HepG2 (cell line): ENCODE data around the gene SYNGR2. TPM values are rescaled to one million over a fixed set of nuclear protein-coding genes. Genes with fewer than 3 reads are reported as not detected.

Source experiments
- CBX2 ChIP-seq, 2 experiments: fragments of 200-600 bp in 1 of 2; sonication (generic); formaldehyde crosslinking in 1 of 2; IDR thresholded peaks; 2 replicates each; pipeline versions ENCODE4 v1.7.0 to v1.8.1; 2018 to 2022; ENCODE audit warnings: low read depth in 2 of 2, low read length in 1 of 2, mild to moderate bottlenecking in 1 of 2, missing genetic modification reagents in 1 of 2
- CCDC6 ChIP-seq: sonication (generic); formaldehyde crosslinking; IDR thresholded peaks from 2 replicates; pipeline ENCODE4 v1.8.1; 2022; ENCODE audit warnings: mild to moderate bottlenecking, missing genetic modification reagents, moderate library complexity
- CEBPB ChIP-seq: IDR thresholded peaks from 2 replicates; pipeline ENCODE4 v1.6.1; 2011; ENCODE audit warnings: low read depth, low read length, improper control_type of control experiment, borderline replicate concordance
- CENPT ChIP-seq: sonication (generic); formaldehyde crosslinking; IDR thresholded peaks from 2 replicates; pipeline ENCODE4 v1.8.0; 2022; ENCODE audit warnings: low read depth, mild to moderate bottlenecking, moderate library complexity, missing genetic modification reagents
- CSRNP1 ChIP-seq: sonication (generic); formaldehyde crosslinking; IDR thresholded peaks from 2 replicates; pipeline ENCODE4 v1.8.1; 2023; ENCODE audit warnings: mild to moderate bottlenecking, missing genetic modification reagents
- HOXA3 ChIP-seq: sonication (generic); formaldehyde crosslinking; IDR thresholded peaks from 2 replicates; pipeline ENCODE4 v1.5.0; 2020; ENCODE audit warnings: missing genetic modification reagents
- MAFK ChIP-seq, 2 experiments: IDR thresholded peaks in 1 of 2; conservative IDR thresholded peaks in 1 of 2; 2 replicates each; pipeline ENCODE4 v1.6.1; 2011; ENCODE audit warnings: improper control_type of control experiment in 2 of 2, low read length in 2 of 2
- MTERF4 ChIP-seq: sonication (generic); formaldehyde crosslinking; IDR thresholded peaks from 2 replicates; pipeline ENCODE4 v1.8.0; 2023; ENCODE audit warnings: mild to moderate bottlenecking, missing genetic modification reagents
- PLSCR1 ChIP-seq: sonication (generic); formaldehyde crosslinking; IDR thresholded peaks from 2 replicates; pipeline ENCODE4 v1.5.0; 2020; ENCODE audit warnings: missing genetic modification reagents, mild to moderate bottlenecking, borderline replicate concordance
- SMARCC2 ChIP-seq: fragments of 450-650 bp; IDR thresholded peaks from 2 replicates; pipeline ENCODE4 v1.6.1; 2017; ENCODE audit warnings: antibody characterized with exemption, mild to moderate bottlenecking
- THYN1 ChIP-seq: sonication (generic); formaldehyde crosslinking; IDR thresholded peaks from 2 replicates; pipeline ENCODE4 v1.8.1; 2023; ENCODE audit warnings: low read depth, mild to moderate bottlenecking, moderate library complexity, missing genetic modification reagents, borderline replicate concordance
- YEATS4 ChIP-seq: sonication (generic); formaldehyde crosslinking; IDR thresholded peaks from 2 replicates; pipeline ENCODE4 v1.4.0; 2020; ENCODE audit warnings: missing genetic modification reagents, borderline replicate concordance
- ZNF382 ChIP-seq: sonication (generic); formaldehyde crosslinking; IDR thresholded peaks from 2 replicates; pipeline ENCODE4 v1.5.0; 2020; ENCODE audit warnings: missing genetic modification reagents, mild to moderate bottlenecking, borderline replicate concordance
- ZNF530 ChIP-seq: sonication (generic); formaldehyde crosslinking; IDR thresholded peaks from 2 replicates; pipeline ENCODE4 v1.5.0; 2020; ENCODE audit warnings: low read depth, mild to moderate bottlenecking, missing genetic modification reagents
- ZNF577 ChIP-seq: sonication (generic); formaldehyde crosslinking; IDR thresholded peaks from 2 replicates; pipeline ENCODE4 v1.4.0; 2020; ENCODE audit warnings: mild to moderate bottlenecking, low read depth, missing genetic modification reagents, borderline replicate concordance
- ZNF792 ChIP-seq: IDR thresholded peaks from 2 replicates; pipeline ENCODE4 v1.6.1; 2016
- ZSCAN21 ChIP-seq: sonication (generic); formaldehyde crosslinking; IDR thresholded peaks from 2 replicates; pipeline ENCODE4 v1.8.0; 2022; ENCODE audit warnings: mild to moderate bottlenecking, missing genetic modification reagents, moderate library complexity, borderline replicate concordance
- ZSCAN25 ChIP-seq: sonication (generic); formaldehyde crosslinking; IDR thresholded peaks from 2 replicates; pipeline ENCODE4 v1.8.0; 2022; ENCODE audit warnings: mild to moderate bottlenecking, missing genetic modification reagents
- polyA plus RNA-seq, 8 experiments: library from polyadenylated mRNA; depleted of rRNA in 3 of 8; stranded (reverse) in 7 of 8; unstranded in 1 of 8; fragments of >200 nt; fragmentation: Illumina TruSeq in 4 of 8; extraction: Trizol in 4 of 8; gene quantifications; 2 replicates each; pipeline versions ENCODE4 v1.2.1 to v1.2.3, GENCODE V29; 2011 to 2016; ENCODE audit warnings: low read depth in 4 of 8, missing spikeins in 1 of 8, mixed read lengths in 1 of 8; ENCODE audit not compliant: insufficient read depth in 1 of 8
- total RNA-seq, 5 experiments: library from RNA; depleted of rRNA; stranded (reverse); fragments of >200 nt; fragmentation: Illumina TruSeq; extraction: Trizol; gene quantifications; 2 replicates each; pipeline ENCODE4 v1.2.3, GENCODE V29; 2016; ENCODE audit warnings: low read depth in 1 of 5
- TF ChIP-seq, protein P1 (sequence below): sonication (generic); formaldehyde crosslinking; IDR thresholded peaks from 2 replicates; pipeline ENCODE4 v1.4.0; 2020; ENCODE audit warnings: missing genetic modification reagents, borderline replicate concordance

SYNGR2 gene
- total and polyA plus RNA-seq, 2 of the 13 experiments (the other 11 are each of a cell fraction or from before 2014, with no cell fraction given): 46.7 to 170 TPM

DNA sequence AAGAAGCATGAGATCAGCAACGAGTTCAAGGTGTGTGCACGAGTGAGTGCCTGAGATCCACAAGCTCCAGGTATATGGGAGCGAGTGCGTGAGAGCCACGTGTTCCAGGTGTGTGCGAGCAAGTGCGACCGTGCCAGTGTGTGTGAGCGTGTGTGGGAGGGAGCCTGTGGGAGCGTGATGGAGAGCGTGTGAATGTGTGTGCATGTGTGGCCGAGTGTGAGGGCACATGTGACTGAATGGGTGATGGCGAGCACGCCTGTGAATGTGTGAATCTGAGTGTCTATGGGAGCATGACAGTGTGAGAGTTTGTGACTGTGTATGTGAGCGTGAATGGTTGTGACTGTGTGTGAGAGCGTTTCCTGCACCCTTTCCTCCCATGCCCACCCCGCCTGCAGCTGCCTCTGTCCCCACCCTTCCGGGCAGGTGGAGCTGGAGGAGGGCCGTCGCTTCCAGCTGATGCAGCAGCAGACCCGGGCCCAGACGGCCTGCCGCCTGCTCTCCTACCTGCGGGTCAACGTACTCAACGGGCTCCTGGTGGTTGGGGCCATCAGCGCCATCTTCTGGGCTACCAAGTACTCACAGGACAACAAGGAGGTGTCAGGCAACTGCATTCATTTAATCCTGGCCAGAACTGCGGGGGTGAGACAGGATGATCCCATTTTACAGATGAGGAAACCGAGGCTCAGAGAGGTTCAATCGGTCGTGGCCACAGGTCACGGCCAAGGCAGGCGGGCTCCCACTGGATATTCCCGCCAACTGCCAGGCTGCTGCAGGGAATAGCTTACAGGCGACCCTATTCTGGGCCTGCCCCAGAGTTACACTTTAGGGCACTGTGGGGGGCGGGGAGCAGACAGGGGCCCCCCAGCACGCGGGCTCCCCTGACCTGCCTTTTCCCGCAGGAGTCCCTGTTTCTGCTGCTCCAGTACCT is 34.1 kb upstream of the SYNGR2 start (continued):
- TF ChIP-seq MTERF4: peak; percentile 19; the same call in 1 of the 2 replicates
- TF ChIP-seq CBX2 (IDR thresholded peaks at IDR 0.05; ENCODE audit: low read depth, low read length): no peak
- TF ChIP-seq CBX2 (CRISPR knock-in tag; IDR thresholded peaks at IDR 0.05; ENCODE audit: low read depth): no peak
- TF ChIP-seq ZNF530: no peak
- TF ChIP-seq HOXA3: peak; percentile 35; the same call in 1 of the 2 replicates
- TF ChIP-seq MAFK (conservative IDR thresholded peaks at IDR 0.05 in 1 of 2, IDR thresholded peaks at IDR 0.05 in 1 of 2; ENCODE audit: low read length in 2 of 2): no peak
- TF ChIP-seq ZNF792 (CRISPR knock-in tag): no peak
- TF ChIP-seq THYN1 (CRISPR knock-in tag): no peak
- no peak for TF ChIP-seq SMARCC2
- TF ChIP-seq ZNF577 (CRISPR knock-in tag): no peak
- no peak; the same call in 1 of the 2 replicates for TF ChIP-seq CENPT (CRISPR knock-in tag)
- no peak for TF ChIP-seq CEBPB
- no peak for TF ChIP-seq YEATS4 (CRISPR knock-in tag)
- TF ChIP-seq CSRNP1 (CRISPR knock-in tag): no peak
- TF ChIP-seq ZSCAN21 (CRISPR knock-in tag): 0 out of 2 replicates have a peak, but pooled peaks have one; percentile 20
- TF ChIP-seq, protein P1, sequence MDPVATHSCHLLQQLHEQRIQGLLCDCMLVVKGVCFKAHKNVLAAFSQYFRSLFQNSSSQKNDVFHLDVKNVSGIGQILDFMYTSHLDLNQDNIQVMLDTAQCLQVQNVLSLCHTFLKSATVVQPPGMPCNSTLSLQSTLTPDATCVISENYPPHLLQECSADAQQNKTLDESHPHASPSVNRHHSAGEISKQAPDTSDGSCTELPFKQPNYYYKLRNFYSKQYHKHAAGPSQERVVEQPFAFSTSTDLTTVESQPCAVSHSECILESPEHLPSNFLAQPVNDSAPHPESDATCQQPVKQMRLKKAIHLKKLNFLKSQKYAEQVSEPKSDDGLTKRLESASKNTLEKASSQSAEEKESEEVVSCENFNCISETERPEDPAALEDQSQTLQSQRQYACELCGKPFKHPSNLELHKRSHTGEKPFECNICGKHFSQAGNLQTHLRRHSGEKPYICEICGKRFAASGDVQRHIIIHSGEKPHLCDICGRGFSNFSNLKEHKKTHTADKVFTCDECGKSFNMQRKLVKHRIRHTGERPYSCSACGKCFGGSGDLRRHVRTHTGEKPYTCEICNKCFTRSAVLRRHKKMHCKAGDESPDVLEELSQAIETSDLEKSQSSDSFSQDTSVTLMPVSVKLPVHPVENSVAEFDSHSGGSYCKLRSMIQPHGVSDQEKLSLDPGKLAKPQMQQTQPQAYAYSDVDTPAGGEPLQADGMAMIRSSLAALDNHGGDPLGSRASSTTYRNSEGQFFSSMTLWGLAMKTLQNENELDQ (CRISPR knock-in tag): no peak
- TF ChIP-seq ZSCAN25 (CRISPR knock-in tag): no peak; the same call in 1 of the 2 replicates
- 0 out of 2 replicates have a peak, but pooled peaks have one; percentile 20 for TF ChIP-seq CCDC6 (CRISPR knock-in tag)
- TF ChIP-seq ZNF382 (CRISPR knock-in tag): no peak
- TF ChIP-seq PLSCR1 (CRISPR knock-in tag): no peak
